Stimulated activated naive CD8-positive, alpha-beta T cell treated with anti-CD3 and anti-CD28 coated beads, Interleukin-15, amount 100 ng/mL, for 72 hours (primary cell): ENCODE measurements around the gene OR52D1.

ENCODE experiments used
- ATAC-seq: fragments of 150-1000 bp; cut with Tn5 transposase; 2 replicates; pipeline ENCODE4 v1.10.0; 2021; ENCODE audit warnings: mild to moderate bottlenecking, moderate library complexity
- DNase-seq, 2 donors: peaks; one replicate each; pipeline ENCODE4 v3.0.0; 2021 to 2022
- H3K27ac Mint-ChIP-seq, 2 donors: one replicate each; pipeline ENCODE4 v1.8.0; 2022; ENCODE audit warnings: mild to moderate bottlenecking in 2 of 2, mixed read lengths in 2 of 2, moderate library complexity in 2 of 2
- H3K27me3 Mint-ChIP-seq: one replicate; pipeline ENCODE4 v1.8.0; 2022; ENCODE audit warnings: mixed read lengths
- H3K4me1 Mint-ChIP-seq: one replicate; pipeline ENCODE4 v1.8.0; 2022; ENCODE audit warnings: mild to moderate bottlenecking, mixed read lengths
- H3K4me3 Mint-ChIP-seq, 2 donors: one replicate each; pipeline ENCODE4 v1.8.0; 2022; ENCODE audit warnings: mild to moderate bottlenecking in 2 of 2, mixed read lengths in 2 of 2, moderate library complexity in 1 of 2
- H3K9me3 Mint-ChIP-seq, 2 donors: one replicate each; pipeline ENCODE4 v1.8.0; 2022; ENCODE audit warnings: mixed read lengths in 2 of 2

OR52D1 gene

DNA sequence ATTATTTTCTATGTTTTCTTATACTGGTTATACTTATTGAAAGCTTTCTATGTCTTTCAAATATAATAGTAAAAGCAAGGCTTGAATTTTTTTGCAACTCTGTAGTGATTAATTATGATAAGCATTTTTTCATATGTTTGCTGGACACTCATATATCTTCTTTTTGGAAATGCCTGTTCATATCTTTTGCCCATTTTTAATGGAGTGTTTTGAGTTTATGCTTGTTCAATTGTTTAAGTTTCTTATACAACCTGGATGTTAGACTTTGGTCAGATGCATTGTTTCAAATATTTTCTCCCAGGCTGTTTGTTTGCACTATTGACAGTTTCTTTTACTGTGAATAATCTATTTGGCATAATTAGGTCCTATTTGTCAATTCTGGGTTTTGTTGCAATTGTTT, 48.0 kb downstream of the OR52D1 start:
- Mint-ChIP-seq H3K9me3 (peaks cover 0 to 10% of the 10 kb centered on the region in 2 donors), H3K4me3 (no peak overlapping the region), H3K27me3 (no peaks in the 10 kb centered on the region), H3K27ac (no peak overlapping the region), H3K4me1 (no peaks in the 10 kb centered on the region)
- DNase-seq: no peak
- no peak for ATAC-seq
